Liver (tissue), 9 donors: ENCODE measurements around the gene HTR7. TPM values are rescaled to one million over a fixed set of nuclear protein-coding genes. Genes with fewer than 3 reads are reported as not detected.

Experiments
- DNase-seq: peaks from one replicate; pipeline ENCODE4 v3.0.0-alpha.2; 2017; ENCODE audit warnings: low spot score
- H3K27ac ChIP-seq, 2 donors: one replicate each; pipeline ENCODE4 v1.7.0; 2013; ENCODE audit warnings: inconsistent platforms in 2 of 2, low read length in 2 of 2, control low read depth in 1 of 2, low read depth in 1 of 2, mild to moderate bottlenecking in 1 of 2
- H3K27me3 ChIP-seq, 4 donors: one replicate each; pipeline versions ENCODE4 v1.6.1 to v1.7.0; 2013; ENCODE audit warnings: low read length in 3 of 4, inconsistent platforms in 1 of 4, mild to moderate bottlenecking in 1 of 4, moderate library complexity in 1 of 4; ENCODE audit not compliant: control insufficient read depth in 4 of 4, insufficient read depth in 4 of 4
- H3K36me3 ChIP-seq, 4 donors: one replicate each; pipeline versions ENCODE4 v1.6.1 to v1.7.0; 2013; ENCODE audit warnings: low read length in 3 of 4, mild to moderate bottlenecking in 3 of 4, low read depth in 1 of 4, moderate library complexity in 1 of 4; ENCODE audit not compliant: control insufficient read depth in 4 of 4, insufficient read depth in 3 of 4
- H3K4me1 ChIP-seq, 4 donors: one replicate each; pipeline versions ENCODE4 v1.6.1 to v1.7.0; 2013; ENCODE audit warnings: low read length in 3 of 4, mild to moderate bottlenecking in 3 of 4, moderate library complexity in 1 of 4; ENCODE audit not compliant: control insufficient read depth in 4 of 4, insufficient read depth in 4 of 4
- H3K4me3 ChIP-seq, 3 donors: one replicate each; pipeline versions ENCODE4 v1.6.1 to v1.7.0; 2013; ENCODE audit warnings: low read length in 3 of 3, control low read depth in 1 of 3, low read depth in 1 of 3, mild to moderate bottlenecking in 1 of 3
- H3K9ac ChIP-seq, 2 donors: one replicate each; pipeline ENCODE4 v1.7.0; 2013; ENCODE audit warnings: low read length in 2 of 2, mild to moderate bottlenecking in 2 of 2, moderate library complexity in 2 of 2, control low read depth in 1 of 2, low read depth in 1 of 2
- H3K9me3 ChIP-seq, 4 donors: one replicate each; pipeline versions ENCODE4 v1.6.1 to v1.7.0; 2013; ENCODE audit warnings: low read length in 3 of 4; ENCODE audit not compliant: control insufficient read depth in 4 of 4
- FOXA1 ChIP-seq: IDR thresholded peaks from 2 replicates; pipeline ENCODE4 v1.6.1; 2016; ENCODE audit warnings: antibody characterized with exemption
- FOXA2 ChIP-seq: IDR thresholded peaks from 2 replicates; pipeline ENCODE4 v1.6.1; 2016; ENCODE audit warnings: antibody characterized with exemption
- GABPA ChIP-seq, 2 donors: IDR thresholded peaks in 1 of 2; conservative IDR thresholded peaks in 1 of 2; 2 replicates each; pipeline ENCODE4 v1.6.1; 2016; ENCODE audit warnings: antibody characterized with exemption in 2 of 2, mild to moderate bottlenecking in 1 of 2, moderate library complexity in 1 of 2
- HNF4A ChIP-seq, 2 donors: conservative IDR thresholded peaks; 2 replicates each; pipeline ENCODE4 v1.6.1; 2016; ENCODE audit warnings: antibody characterized with exemption in 2 of 2, mild to moderate bottlenecking in 2 of 2
- HNF4G ChIP-seq: IDR thresholded peaks from 2 replicates; pipeline ENCODE4 v1.6.1; 2016; ENCODE audit warnings: antibody characterized with exemption
- JUND ChIP-seq, 2 donors: IDR thresholded peaks; 2 replicates each; pipeline ENCODE4 v1.6.1; 2016; ENCODE audit warnings: antibody characterized with exemption in 2 of 2
- RAD21 ChIP-seq, 2 donors: IDR thresholded peaks; 2 replicates each; pipeline ENCODE4 v1.6.1; 2016; ENCODE audit warnings: antibody characterized with exemption in 2 of 2, mild to moderate bottlenecking in 2 of 2
- YY1 ChIP-seq: IDR thresholded peaks from 2 replicates; pipeline ENCODE4 v1.6.1; 2016; ENCODE audit warnings: antibody characterized with exemption, mild to moderate bottlenecking
- WGBS: extraction: QIAGEN DNeasy Blood & Tissue Kit; methylation state at CpG from one replicate; pipeline ENCODE4 v1.1.7; 2013; 5-methylcytosine and 5-hydroxymethylcytosine counted together
- polyA plus RNA-seq, 2 donors: library from polyadenylated mRNA; stranded (reverse) in 1 of 2; unstranded in 1 of 2; fragments of 200-250 nt in 1 of 2; fragments of >200 nt in 1 of 2; fragmentation: Nextera tagmentation in 1 of 2; extraction: Ambion mirVana in 1 of 2; gene quantifications; one replicate each; pipeline versions ENCODE4 v1.2.1 to v1.2.3, GENCODE V29; 2013 to 2015
- total RNA-seq, 2 donors: library from RNA; depleted of rRNA; stranded (reverse); fragments of >200 nt; gene quantifications; one replicate each; pipeline ENCODE4 v1.2.3, GENCODE V29; 2014
- TF ChIP-seq, protein P1 (sequence below): fragments of 150-350 bp; IDR thresholded peaks from 2 replicates; pipeline ENCODE4 v1.5.1; 2017; ENCODE audit warnings: improper control_type of control experiment, low read depth, low read length; ENCODE audit not compliant: missing input control
- TF ChIP-seq, protein P2 (sequence below): IDR thresholded peaks from 2 replicates; pipeline ENCODE4 v1.6.1; 2016; ENCODE audit warnings: antibody characterized with exemption
- TF ChIP-seq, protein P3 (sequence below): IDR thresholded peaks from 2 replicates; pipeline ENCODE4 v1.6.1; 2016; ENCODE audit warnings: antibody characterized with exemption, mild to moderate bottlenecking
- donor health status: healthy.
- donor health status: healthy.
- donor health status: healthy.
- donor health status: healthy.
- donor health status: healthy.

HTR7 gene
- total and polyA plus RNA-seq, 4 donors: 0.17 to 0.61 (median 0.18) TPM; not detected in 1

DNA sequence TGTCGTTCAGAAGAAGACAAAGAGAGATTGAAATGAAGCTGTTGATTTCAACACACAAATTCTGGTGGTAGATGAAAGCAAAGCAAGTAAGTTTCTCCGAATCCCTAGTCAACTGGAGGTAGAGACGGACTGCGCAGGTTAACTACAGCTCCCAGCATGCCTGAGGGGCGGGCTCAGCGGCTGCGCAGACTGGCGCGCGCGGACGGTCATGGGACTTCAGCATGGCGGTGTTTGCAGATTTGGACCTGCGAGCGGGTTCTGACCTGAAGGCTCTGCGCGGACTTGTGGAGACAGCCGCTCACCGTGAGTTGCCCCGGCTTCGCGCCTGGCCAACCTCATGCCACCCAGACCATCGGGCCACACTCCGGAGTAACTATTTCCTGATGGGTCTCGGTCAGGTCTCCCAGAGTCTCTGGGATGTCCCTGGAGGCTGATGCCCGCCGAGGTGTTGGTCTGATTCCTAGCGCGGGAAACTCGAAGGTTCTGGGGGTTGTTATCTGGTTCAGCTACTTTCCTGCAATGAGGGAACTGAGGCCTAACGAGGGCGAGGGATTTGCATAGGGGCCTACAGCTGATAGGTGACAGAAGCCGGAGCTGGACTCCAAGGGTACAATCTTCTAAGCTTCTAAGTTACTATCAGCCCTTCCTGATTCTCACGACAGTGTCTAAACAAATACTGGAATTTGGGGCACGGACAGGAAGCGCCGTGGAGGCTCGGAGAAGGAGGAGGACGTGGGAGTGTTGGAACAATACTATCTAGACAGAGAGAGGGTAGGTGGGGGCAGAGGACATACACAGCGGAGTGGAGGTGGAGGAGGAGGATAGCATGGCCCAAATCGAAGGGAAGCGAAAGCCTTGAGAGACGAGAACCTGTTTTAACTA, 14.2 kb upstream of the HTR7 start, which contains the start of gene RPP30 (continued):
- TF ChIP-seq, protein P1, sequence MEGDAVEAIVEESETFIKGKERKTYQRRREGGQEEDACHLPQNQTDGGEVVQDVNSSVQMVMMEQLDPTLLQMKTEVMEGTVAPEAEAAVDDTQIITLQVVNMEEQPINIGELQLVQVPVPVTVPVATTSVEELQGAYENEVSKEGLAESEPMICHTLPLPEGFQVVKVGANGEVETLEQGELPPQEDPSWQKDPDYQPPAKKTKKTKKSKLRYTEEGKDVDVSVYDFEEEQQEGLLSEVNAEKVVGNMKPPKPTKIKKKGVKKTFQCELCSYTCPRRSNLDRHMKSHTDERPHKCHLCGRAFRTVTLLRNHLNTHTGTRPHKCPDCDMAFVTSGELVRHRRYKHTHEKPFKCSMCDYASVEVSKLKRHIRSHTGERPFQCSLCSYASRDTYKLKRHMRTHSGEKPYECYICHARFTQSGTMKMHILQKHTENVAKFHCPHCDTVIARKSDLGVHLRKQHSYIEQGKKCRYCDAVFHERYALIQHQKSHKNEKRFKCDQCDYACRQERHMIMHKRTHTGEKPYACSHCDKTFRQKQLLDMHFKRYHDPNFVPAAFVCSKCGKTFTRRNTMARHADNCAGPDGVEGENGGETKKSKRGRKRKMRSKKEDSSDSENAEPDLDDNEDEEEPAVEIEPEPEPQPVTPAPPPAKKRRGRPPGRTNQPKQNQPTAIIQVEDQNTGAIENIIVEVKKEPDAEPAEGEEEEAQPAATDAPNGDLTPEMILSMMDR: no peak
- no peak for TF ChIP-seq HNF4G

DNA sequence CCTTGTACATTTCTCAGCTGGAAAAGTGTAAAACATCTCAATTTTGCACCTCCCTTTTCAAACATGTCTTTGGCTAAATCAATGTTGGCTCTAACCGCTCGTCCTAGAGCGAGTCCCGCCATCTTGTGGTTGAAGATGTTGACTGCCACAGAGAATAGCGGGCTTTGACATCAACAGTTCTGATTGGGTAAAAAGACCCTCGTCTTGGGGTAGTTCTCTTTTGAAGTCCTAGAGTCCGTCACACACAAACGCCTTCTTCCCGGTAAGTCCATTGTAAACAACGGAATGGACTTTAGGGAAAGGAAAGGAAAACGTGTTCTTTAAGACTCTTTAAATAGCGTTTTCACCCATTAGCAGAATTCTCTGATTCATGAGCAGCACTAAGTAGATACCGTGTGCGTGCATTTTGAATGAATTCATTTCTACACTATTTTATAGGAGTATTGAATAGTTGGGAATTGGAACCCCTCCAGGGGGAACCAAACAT, 13.5 kb upstream of the HTR7 start:
- Histone ChIP-seq H3K27ac (peak overlapping the region; percentile 65 to 70), H3K36me3 (peaks cover 0 to 6% (median 5%) of the 10 kb centered on the region in 4 donors), H3K27me3 (no peaks in the 10 kb centered on the region), H3K9ac (peak overlapping the region; percentile 11 to 79), H3K9me3 (peaks cover 0 to 5% (median 2%) of the 10 kb centered on the region in 4 donors), H3K4me3 (peak overlapping the region; percentile 84 to 96 (median 88)), H3K4me1 (peaks cover 3 to 23% (median 10%) of the 10 kb centered on the region in 4 donors)
- DNase-seq: no peak
- WGBS: 4% methylated on average over 14 of the region's 14 CpGs
- TF ChIP-seq HNF4A (conservative IDR thresholded peaks at IDR 0.05) (no peak), RAD21 (IDR thresholded peaks at IDR 0.05) (peak; percentile 55 to 57), GABPA (IDR thresholded peaks at IDR 0.05 in 1 of 2, conservative IDR thresholded peaks at IDR 0.05 in 1 of 2) (no peak), FOXA1 (peak; percentile 16)
- TF ChIP-seq, protein P1: peak; percentile 30

DNA sequence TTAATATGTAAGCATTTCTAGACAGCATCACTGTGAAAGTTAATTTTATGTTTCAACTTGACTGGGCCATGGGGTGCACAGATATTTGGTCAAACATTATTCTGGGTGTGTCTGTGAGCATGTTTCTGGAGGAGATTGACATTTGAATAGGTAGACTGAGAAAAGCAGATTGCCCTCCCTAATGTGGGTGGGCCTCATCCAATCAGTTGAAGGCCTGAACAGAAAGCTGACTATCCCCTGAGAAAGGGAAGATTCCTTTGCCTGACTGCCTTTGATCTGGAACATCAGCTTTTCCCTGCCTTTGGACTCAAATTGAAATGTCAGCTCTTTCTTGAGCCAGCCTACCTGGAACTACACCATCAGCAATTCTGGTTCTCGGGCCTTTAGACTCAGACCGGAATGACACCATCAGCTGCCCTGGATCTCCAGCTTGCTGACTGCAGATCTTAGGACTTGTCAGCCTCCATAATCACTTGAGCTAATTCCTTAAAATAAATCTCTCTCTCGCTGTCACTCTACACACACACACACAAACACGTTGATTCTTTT, 8.3 kb upstream of the HTR7 start:
- Histone ChIP-seq H3K36me3 (no peaks in the 10 kb centered on the region), H3K27me3 (peaks cover 0 to 5% (median 0%) of the 10 kb centered on the region in 4 donors), H3K9ac (no peak overlapping the region), H3K4me1 (peaks cover 0 to 4% (median 0%) of the 10 kb centered on the region in 4 donors), H3K27ac (no peak overlapping the region), H3K9me3 (peaks cover 0 to 5% (median 2%) of the 10 kb centered on the region in 4 donors), H3K4me3 (no peak overlapping the region)
- TF ChIP-seq FOXA2 (no peak), YY1 (no peak), GABPA (IDR thresholded peaks at IDR 0.05 in 1 of 2, conservative IDR thresholded peaks at IDR 0.05 in 1 of 2) (no peak), HNF4A (conservative IDR thresholded peaks at IDR 0.05) (no peak), FOXA1 (no peak), HNF4G (no peak), RAD21 (IDR thresholded peaks at IDR 0.05) (no peak), JUND (IDR thresholded peaks at IDR 0.05) (no peak)
- TF ChIP-seq, protein P2, sequence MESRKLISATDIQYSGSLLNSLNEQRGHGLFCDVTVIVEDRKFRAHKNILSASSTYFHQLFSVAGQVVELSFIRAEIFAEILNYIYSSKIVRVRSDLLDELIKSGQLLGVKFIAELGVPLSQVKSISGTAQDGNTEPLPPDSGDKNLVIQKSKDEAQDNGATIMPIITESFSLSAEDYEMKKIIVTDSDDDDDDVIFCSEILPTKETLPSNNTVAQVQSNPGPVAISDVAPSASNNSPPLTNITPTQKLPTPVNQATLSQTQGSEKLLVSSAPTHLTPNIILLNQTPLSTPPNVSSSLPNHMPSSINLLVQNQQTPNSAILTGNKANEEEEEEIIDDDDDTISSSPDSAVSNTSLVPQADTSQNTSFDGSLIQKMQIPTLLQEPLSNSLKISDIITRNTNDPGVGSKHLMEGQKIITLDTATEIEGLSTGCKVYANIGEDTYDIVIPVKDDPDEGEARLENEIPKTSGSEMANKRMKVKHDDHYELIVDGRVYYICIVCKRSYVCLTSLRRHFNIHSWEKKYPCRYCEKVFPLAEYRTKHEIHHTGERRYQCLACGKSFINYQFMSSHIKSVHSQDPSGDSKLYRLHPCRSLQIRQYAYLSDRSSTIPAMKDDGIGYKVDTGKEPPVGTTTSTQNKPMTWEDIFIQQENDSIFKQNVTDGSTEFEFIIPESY: no peak
- TF ChIP-seq, protein P3, sequence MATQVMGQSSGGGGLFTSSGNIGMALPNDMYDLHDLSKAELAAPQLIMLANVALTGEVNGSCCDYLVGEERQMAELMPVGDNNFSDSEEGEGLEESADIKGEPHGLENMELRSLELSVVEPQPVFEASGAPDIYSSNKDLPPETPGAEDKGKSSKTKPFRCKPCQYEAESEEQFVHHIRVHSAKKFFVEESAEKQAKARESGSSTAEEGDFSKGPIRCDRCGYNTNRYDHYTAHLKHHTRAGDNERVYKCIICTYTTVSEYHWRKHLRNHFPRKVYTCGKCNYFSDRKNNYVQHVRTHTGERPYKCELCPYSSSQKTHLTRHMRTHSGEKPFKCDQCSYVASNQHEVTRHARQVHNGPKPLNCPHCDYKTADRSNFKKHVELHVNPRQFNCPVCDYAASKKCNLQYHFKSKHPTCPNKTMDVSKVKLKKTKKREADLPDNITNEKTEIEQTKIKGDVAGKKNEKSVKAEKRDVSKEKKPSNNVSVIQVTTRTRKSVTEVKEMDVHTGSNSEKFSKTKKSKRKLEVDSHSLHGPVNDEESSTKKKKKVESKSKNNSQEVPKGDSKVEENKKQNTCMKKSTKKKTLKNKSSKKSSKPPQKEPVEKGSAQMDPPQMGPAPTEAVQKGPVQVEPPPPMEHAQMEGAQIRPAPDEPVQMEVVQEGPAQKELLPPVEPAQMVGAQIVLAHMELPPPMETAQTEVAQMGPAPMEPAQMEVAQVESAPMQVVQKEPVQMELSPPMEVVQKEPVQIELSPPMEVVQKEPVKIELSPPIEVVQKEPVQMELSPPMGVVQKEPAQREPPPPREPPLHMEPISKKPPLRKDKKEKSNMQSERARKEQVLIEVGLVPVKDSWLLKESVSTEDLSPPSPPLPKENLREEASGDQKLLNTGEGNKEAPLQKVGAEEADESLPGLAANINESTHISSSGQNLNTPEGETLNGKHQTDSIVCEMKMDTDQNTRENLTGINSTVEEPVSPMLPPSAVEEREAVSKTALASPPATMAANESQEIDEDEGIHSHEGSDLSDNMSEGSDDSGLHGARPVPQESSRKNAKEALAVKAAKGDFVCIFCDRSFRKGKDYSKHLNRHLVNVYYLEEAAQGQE: no peak
- 83% methylated on average over 4 of the region's 4 CpGs for WGBS
- no peak for DNase-seq
